ENCODE results near the gene TMEM154. TPM values are rescaled to one million over a fixed set of nuclear protein-coding genes. Genes with fewer than 3 reads are reported as not detected.

The TMEM154 gene
- total and polyA plus RNA-seq, 7 experiments from 2014 or later = 21.3 to 46.8 (median 36.9) TPM

DNA sequence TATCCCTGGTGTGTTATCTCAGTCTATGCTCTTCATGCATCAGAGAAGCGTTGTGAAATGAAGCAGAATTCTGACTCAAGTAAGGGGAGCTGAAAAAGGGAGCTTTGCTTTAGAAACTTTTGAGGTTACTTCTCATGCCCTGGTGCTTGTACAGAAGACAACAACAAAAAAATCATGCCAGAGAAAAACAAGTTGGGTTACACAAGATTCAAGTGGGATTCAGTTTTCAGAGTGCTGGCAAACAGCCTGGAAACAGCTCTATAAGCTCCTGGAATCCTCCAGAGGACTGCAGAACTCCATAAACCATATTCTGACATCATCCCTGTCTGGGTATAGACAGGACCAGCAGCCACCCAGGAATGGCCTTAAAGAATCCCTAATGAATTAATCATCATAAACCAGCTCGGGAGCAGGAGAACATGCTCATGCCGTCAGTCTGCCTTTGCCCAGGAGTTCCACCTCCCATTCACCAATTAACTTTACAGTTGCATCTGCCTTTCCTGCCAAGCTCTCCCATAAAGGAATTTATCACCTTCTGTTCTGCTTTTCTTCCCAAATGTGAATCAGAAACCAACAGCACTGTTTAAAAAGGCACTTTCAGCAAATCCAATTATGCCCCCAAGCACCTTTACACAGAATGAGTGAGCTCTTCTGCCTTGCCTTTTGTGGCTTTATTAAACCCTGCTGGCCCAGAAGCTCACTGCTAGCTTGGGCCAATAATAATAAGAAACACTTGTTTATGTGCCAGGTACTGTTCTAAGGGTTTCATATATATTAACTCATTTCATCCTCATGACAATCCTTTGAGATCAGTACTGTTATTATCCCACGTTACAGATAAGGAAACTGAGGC lies 89.4 kb downstream of the TMEM154 start:
- Histone ChIP-seq H3K9me3 (ENCODE audit: control insufficient read depth in 2 of 3, low read length in 3 of 3) (no peaks in the 10 kb centered on the region), H3K36me3 (ENCODE audit: control insufficient read depth in 2 of 3, insufficient read depth in 3 of 3, low read length in 3 of 3) (no peaks in the 10 kb centered on the region), H3K4me1 (ENCODE audit: control insufficient read depth in 2 of 2, insufficient read depth in 2 of 2, low read length in 2 of 2) (peaks cover 7 to 8% of the 10 kb centered on the region in 2 donors), H3K27ac (ENCODE audit: low read depth, low read length) (no peak overlapping the region), H3K4me3 (ENCODE audit: low read length) (no peak overlapping the region), H3K27me3 (ENCODE audit: control insufficient read depth in 2 of 2, insufficient read depth in 2 of 2, low read length in 2 of 2) (peaks cover 0 to 2% of the 10 kb centered on the region in 2 donors)
- Mint-ChIP-seq H3K36me3 (peaks cover 0 to 10% (median 5%) of the 10 kb centered on the region in 5 donors), H3K4me1 (peaks cover 4 to 20% (median 14%) of the 10 kb centered on the region in 7 donors), H3K27ac (no peak overlapping the region), H3K4me3 (no peak overlapping the region), H3K27me3 (peaks cover 5 to 27% (median 9%) of the 10 kb centered on the region in 5 donors), H3K9me3 (peaks cover 0 to 10% (median 5%) of the 10 kb centered on the region in 11 donors)
- ATAC-seq (no peak), DNase-seq (no peak)
- POLR2A ChIA-PET = interaction anchor here (0.5 to 1.0 kb wide), 4 partner anchors 54 to 524 kb away, joined by 3 to 5 read pairs (median 4); partner anchors contain the start of gene FBXW7
- CTCF ChIA-PET = interaction anchor here (0.6 to 0.9 kb wide), 2 partner anchors 48 to 89 kb away, joined by 4 read pairs; no protein-coding TSS in a partner anchor
- intact Hi-C loops (cut with micrococcal nuclease) = no loop called here

DNA sequence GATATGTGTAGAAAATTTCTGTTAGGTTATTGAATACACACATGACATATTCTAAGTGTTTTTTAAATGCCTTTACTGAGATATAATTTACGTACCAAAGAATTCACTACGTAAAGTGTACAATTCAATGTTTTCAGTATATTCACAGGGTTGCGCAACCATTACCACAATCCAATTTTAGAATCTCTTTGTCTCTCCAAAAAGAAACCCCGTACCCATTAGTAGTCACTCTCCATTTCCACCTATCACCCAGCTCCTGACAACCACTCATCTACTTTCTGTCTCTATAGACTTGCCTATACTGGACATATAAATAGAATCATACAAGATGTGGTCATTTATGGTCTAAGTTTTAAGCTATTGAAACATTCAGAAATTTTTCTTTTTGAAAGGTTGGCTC lies 90.9 kb downstream of the TMEM154 start:
- no peak overlapping the region for H3K4me3 Mint-ChIP-seq
- POLR2A ChIA-PET = no interaction called here
- no peaks in the 10 kb centered on the region for H3K36me3 ChIP-seq (ENCODE audit: control insufficient read depth in 2 of 3, insufficient read depth in 3 of 3, low read length in 3 of 3)
- H3K27me3 Mint-ChIP-seq = peaks cover 5 to 26% (median 9%) of the 10 kb centered on the region in 5 donors
- peaks cover 0 to 10% (median 5%) of the 10 kb centered on the region in 11 donors for H3K9me3 Mint-ChIP-seq
- no peak overlapping the region for H3K4me3 ChIP-seq (ENCODE audit: low read length)
- DNase-seq (no peak), ATAC-seq (no peak)
- H3K4me1 ChIP-seq (ENCODE audit: control insufficient read depth in 2 of 2, insufficient read depth in 2 of 2, low read length in 2 of 2) = peaks cover 7 to 11% of the 10 kb centered on the region in 2 donors
- H3K27ac Mint-ChIP-seq = peak overlapping the region in 1 of 9 donors; percentile 36
- H3K27me3 ChIP-seq (ENCODE audit: control insufficient read depth in 2 of 2, insufficient read depth in 2 of 2, low read length in 2 of 2) = peaks cover 0 to 2% of the 10 kb centered on the region in 2 donors
- no peak overlapping the region for H3K27ac ChIP-seq (ENCODE audit: low read depth, low read length)
- no peaks in the 10 kb centered on the region for H3K9me3 ChIP-seq (ENCODE audit: control insufficient read depth in 2 of 3, low read length in 3 of 3)
- peaks cover 9 to 24% (median 18%) of the 10 kb centered on the region in 7 donors for H3K4me1 Mint-ChIP-seq
- peaks cover 0 to 10% (median 5%) of the 10 kb centered on the region in 5 donors for H3K36me3 Mint-ChIP-seq
- intact Hi-C loops (cut with micrococcal nuclease) = no loop called here
- CTCF ChIA-PET = interaction anchor here (1.6 kb wide), 1 partner anchor 87 kb away, joined by 3 read pairs; no protein-coding TSS in a partner anchor

DNA sequence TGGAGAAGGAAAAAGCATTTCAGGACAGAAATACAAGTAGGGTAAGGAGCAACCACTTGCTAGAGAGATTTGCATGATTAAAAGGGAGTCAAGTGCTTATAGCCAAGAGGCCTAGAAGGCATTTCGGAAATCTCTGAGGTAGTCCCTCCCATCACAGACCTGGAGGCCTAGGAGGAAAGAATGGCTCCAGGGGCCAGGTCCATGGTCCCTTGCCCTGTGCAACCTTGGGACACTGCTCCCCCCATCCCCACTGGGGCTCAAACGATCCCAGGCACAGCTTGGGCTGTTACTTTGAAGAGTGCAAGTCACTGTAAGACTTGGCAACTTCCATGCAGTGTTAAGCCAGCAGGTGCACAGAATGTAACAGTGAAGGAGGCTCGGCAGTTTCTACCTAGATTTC lies 92.7 kb downstream of the TMEM154 start:
- CTCF ChIA-PET = no interaction called here
- Histone ChIP-seq H3K27me3 (ENCODE audit: control insufficient read depth in 2 of 2, insufficient read depth in 2 of 2, low read length in 2 of 2) (peaks cover 0 to 2% of the 10 kb centered on the region in 2 donors), H3K9me3 (ENCODE audit: control insufficient read depth in 2 of 3, low read length in 3 of 3) (no peaks in the 10 kb centered on the region), H3K36me3 (ENCODE audit: control insufficient read depth in 2 of 3, insufficient read depth in 3 of 3, low read length in 3 of 3) (no peaks in the 10 kb centered on the region), H3K4me1 (ENCODE audit: control insufficient read depth in 2 of 2, insufficient read depth in 2 of 2, low read length in 2 of 2) (peaks cover 7 to 11% of the 10 kb centered on the region in 2 donors), H3K4me3 (ENCODE audit: low read length) (no peak overlapping the region), H3K27ac (ENCODE audit: low read depth, low read length) (no peak overlapping the region)
- POLR2A ChIA-PET = no interaction called here
- Mint-ChIP-seq H3K27me3 (peaks cover 8 to 31% (median 10%) of the 10 kb centered on the region in 5 donors), H3K9me3 (peaks cover 0 to 14% (median 6%) of the 10 kb centered on the region in 11 donors), H3K4me3 (no peak overlapping the region), H3K36me3 (peaks cover 0 to 10% (median 5%) of the 10 kb centered on the region in 5 donors), H3K4me1 (peaks cover 9 to 24% (median 18%) of the 10 kb centered on the region in 7 donors), H3K27ac (no peak overlapping the region)
- ATAC-seq (no peak), DNase-seq (no peak)
- intact Hi-C loops (cut with micrococcal nuclease) = no loop called here

DNA sequence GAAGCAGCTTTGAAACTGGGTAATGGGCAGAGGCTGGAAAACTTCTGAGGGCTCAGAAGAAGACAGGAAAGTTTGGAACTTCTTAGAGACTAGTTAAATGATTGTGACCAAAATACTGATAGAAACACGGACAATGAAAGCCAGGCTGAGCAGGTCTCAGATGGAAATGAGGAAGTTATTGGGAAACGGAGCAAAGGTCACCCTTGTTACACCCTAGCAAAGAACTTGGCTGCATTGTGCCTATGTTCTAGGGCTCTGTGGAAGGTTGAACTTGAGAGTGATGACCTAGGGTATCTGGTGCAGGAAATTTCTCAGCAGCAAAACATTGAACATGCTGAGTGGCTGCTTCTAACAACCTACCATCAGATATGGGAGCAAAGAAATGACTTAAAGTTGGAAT lies 93.1 kb downstream of the TMEM154 start:
- Histone ChIP-seq H3K27me3 (ENCODE audit: control insufficient read depth in 2 of 2, insufficient read depth in 2 of 2, low read length in 2 of 2) (peaks cover 0 to 2% of the 10 kb centered on the region in 2 donors), H3K36me3 (ENCODE audit: control insufficient read depth in 2 of 3, insufficient read depth in 3 of 3, low read length in 3 of 3) (no peaks in the 10 kb centered on the region), H3K9me3 (ENCODE audit: control insufficient read depth in 2 of 3, low read length in 3 of 3) (no peaks in the 10 kb centered on the region), H3K27ac (ENCODE audit: low read depth, low read length) (no peak overlapping the region), H3K4me1 (ENCODE audit: control insufficient read depth in 2 of 2, insufficient read depth in 2 of 2, low read length in 2 of 2) (peaks cover 7 to 11% of the 10 kb centered on the region in 2 donors), H3K4me3 (ENCODE audit: low read length) (no peak overlapping the region)
- DNase-seq (no peak), ATAC-seq (no peak)
- intact Hi-C loops (cut with micrococcal nuclease) = no loop called here
- ChIA-PET POLR2A (no interaction called here), CTCF (no interaction called here)
- peaks cover 0 to 14% (median 6%) of the 10 kb centered on the region in 11 donors for H3K9me3 Mint-ChIP-seq
- H3K36me3 Mint-ChIP-seq = peaks cover 0 to 10% (median 5%) of the 10 kb centered on the region in 5 donors
- H3K4me1 Mint-ChIP-seq = peaks cover 7 to 23% (median 18%) of the 10 kb centered on the region in 7 donors
- H3K27me3 Mint-ChIP-seq = peaks cover 8 to 28% (median 10%) of the 10 kb centered on the region in 5 donors
- H3K27ac Mint-ChIP-seq = peak overlapping the region in 2 of 9 donors; percentile 8 to 91
- H3K4me3 Mint-ChIP-seq = peak overlapping the region in 2 of 10 donors; percentile 12 to 27

DNA sequence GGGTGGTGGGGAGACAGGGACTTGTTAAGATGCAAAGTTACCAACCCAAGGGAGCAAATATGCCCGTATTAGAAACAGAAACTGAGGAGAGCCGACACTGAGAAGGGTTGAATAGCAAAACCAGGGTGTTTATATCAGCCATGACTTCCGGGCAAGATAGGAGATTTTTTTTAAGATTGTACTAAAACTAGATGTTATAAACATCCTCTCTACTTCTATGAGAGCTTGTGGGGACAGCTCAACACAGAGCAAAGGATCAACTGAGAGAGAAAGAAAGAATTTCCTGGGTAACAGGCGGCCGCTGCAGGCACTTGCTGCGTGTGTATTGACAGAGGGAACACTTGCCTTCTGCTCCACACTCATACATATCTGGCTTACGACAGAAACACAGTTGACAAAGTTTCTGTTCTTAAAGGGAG lies 94.8 kb downstream of the TMEM154 start:
- no peaks in the 10 kb centered on the region for H3K36me3 ChIP-seq (ENCODE audit: control insufficient read depth in 2 of 3, insufficient read depth in 3 of 3, low read length in 3 of 3)
- H3K4me3 ChIP-seq (ENCODE audit: low read length) = peak overlapping the region; percentile 14
- H3K27me3 Mint-ChIP-seq = peaks cover 0 to 17% (median 5%) of the 10 kb centered on the region in 5 donors
- intact Hi-C loops (cut with micrococcal nuclease) = loop anchor here in 1 of 2 donors (2.0 kb wide), 1 partner anchor 48 kb away; the partner anchor contains the start of gene FBXW7
- ATAC-seq (peak; percentile 54), DNase-seq (peak in 5 of 9 donors; percentile 7 to 23 (median 14))
- ChIA-PET POLR2A (interaction anchor here (1.3 to 2.6 kb wide), 2 partner anchors 31 to 48 kb away, joined by 4 to 20 read pairs; partner anchors contain the start of gene FBXW7), CTCF (no interaction called here)
- peak overlapping the region; percentile 58 for H3K27ac ChIP-seq (ENCODE audit: low read depth, low read length)
- H3K27ac Mint-ChIP-seq = peak overlapping the region; percentile 72 to 95 (median 79)
- peaks cover 0 to 10% (median 5%) of the 10 kb centered on the region in 5 donors for H3K36me3 Mint-ChIP-seq
- H3K4me1 Mint-ChIP-seq = peaks cover 3 to 17% (median 9%) of the 10 kb centered on the region in 7 donors
- peaks cover 0 to 14% (median 6%) of the 10 kb centered on the region in 11 donors for H3K9me3 Mint-ChIP-seq
- peaks cover 7 to 11% of the 10 kb centered on the region in 2 donors for H3K4me1 ChIP-seq (ENCODE audit: control insufficient read depth in 2 of 2, insufficient read depth in 2 of 2, low read length in 2 of 2)
- no peaks in the 10 kb centered on the region for H3K9me3 ChIP-seq (ENCODE audit: control insufficient read depth in 2 of 3, low read length in 3 of 3)
- peaks cover 0 to 2% of the 10 kb centered on the region in 2 donors for H3K27me3 ChIP-seq (ENCODE audit: control insufficient read depth in 2 of 2, insufficient read depth in 2 of 2, low read length in 2 of 2)
- H3K4me3 Mint-ChIP-seq = peak overlapping the region; percentile 42 to 78 (median 68)

DNA sequence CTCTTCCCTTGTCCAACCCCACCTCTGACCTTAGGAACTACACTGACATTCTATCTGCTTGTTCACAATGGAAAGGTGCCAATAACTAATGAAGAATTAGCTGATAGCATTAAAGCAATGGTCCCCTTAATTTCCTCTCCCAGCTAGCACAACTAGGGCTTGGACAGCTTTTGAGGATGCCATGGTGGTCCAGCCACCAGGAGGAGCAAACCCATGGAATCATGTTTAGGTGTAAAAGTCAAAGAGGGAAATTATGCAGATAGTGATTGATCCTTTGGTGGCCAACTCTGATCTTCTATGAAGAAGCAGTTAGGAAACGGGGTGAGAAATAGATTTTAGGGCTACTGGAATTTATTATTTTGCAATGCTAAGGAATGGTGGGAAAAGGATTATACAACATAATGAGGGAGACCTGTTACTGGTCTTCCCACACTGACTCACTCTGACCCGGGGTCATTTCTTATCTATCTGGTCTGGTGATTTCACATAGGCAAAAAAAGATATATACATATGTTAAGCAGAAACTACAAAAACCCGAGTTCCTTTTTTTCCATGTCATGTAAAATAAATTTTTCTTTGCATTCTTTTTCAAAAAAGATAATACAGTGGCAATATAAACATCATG lies 98.1 kb downstream of the TMEM154 start:
- Mint-ChIP-seq H3K27ac (no peak overlapping the region), H3K36me3 (peaks cover 0 to 5% (median 3%) of the 10 kb centered on the region in 5 donors), H3K4me1 (peaks cover 3 to 15% (median 8%) of the 10 kb centered on the region in 7 donors), H3K9me3 (peaks cover 0 to 9% (median 4%) of the 10 kb centered on the region in 11 donors), H3K27me3 (peaks cover 0 to 14% (median 4%) of the 10 kb centered on the region in 5 donors), H3K4me3 (no peak overlapping the region)
- Histone ChIP-seq H3K27ac (ENCODE audit: low read depth, low read length) (no peak overlapping the region), H3K27me3 (ENCODE audit: control insufficient read depth in 2 of 2, insufficient read depth in 2 of 2, low read length in 2 of 2) (no peaks in the 10 kb centered on the region), H3K36me3 (ENCODE audit: control insufficient read depth in 2 of 3, insufficient read depth in 3 of 3, low read length in 3 of 3) (no peaks in the 10 kb centered on the region), H3K4me1 (ENCODE audit: control insufficient read depth in 2 of 2, insufficient read depth in 2 of 2, low read length in 2 of 2) (peaks cover 7 to 11% of the 10 kb centered on the region in 2 donors), H3K9me3 (ENCODE audit: control insufficient read depth in 2 of 3, low read length in 3 of 3) (no peaks in the 10 kb centered on the region), H3K4me3 (ENCODE audit: low read length) (no peak overlapping the region)
- ChIA-PET POLR2A (no interaction called here), CTCF (no interaction called here)
- ATAC-seq (no peak), DNase-seq (no peak)
- intact Hi-C loops (cut with micrococcal nuclease) = no loop called here

Data from naive thymus-derived CD4-positive, alpha-beta T cell (primary cell).